Fibroblast of lung (primary cell): Measurements from ENCODE around the gene NEURL1.

Experiments
- CTCF ChIP-seq, 2 donors: IDR thresholded peaks in 1 of 2; conservative IDR thresholded peaks in 1 of 2; 1 replicate in 1 of 2; 2 replicates in 1 of 2; pipeline ENCODE4 v1.5.1; 2011 to 2012; ENCODE audit warnings: low read length in 2 of 2, control low read depth in 1 of 2, inconsistent platforms in 1 of 2, low read depth in 1 of 2, mild to moderate bottlenecking in 1 of 2
- EZH2 ChIP-seq: IDR thresholded peaks from 2 replicates; pipeline ENCODE4 v1.5.1; 2012; ENCODE audit warnings: low read length, control low read depth, mild to moderate bottlenecking; ENCODE audit errors: missing control alignments

DNA sequence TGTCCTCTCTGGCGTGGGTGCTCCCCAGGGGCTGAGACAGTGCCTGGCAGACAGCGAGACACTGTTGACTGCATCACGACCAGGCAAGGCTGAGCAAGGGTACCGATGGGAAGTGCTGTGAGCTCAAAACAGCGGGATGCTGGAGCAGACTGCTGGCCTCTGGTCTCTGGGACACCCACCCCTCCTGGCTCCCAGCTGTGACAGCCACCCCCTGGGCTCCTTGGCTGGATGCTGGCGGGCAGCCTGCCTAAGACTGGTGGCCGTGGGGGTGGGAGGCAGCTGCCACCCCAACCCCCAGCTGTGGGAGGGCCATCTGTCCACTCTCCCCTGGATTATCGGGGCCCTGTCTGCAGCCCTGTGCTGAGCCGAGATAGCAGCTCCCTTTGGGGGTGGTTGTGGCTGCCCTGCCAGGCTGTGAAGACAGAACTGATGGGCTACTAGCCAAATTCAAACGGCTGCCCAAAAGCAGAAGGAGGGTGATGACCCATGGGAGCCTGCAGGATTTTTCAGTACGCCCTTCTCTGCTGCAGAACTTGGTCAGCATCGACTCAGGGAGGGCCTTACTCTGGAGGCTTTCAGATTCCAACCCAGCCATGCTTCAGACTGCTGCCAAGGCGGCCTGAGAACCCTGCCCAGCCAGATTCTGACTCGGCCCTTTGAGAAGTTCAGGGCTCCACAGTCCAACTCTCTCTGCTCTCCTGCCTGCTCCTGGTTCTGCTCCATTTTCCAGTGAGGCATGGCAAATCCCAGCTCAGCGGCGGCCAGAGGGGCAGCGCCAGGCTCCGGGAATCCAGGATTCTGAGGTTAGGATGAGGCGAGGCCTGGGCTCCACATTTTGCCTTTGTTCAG lies 125.3 kb downstream of the NEURL1 start:
- no peak for TF ChIP-seq CTCF (conservative IDR thresholded peaks at IDR 0.05 in 1 of 2, IDR thresholded peaks at IDR 0.05 in 1 of 2; ENCODE audit: low read depth in 1 of 2, low read length in 2 of 2)
- TF ChIP-seq EZH2: no peak
